Measurements from ENCODE around the gene BHLHA15. TPM values are rescaled to one million over a fixed set of nuclear protein-coding genes. Genes with fewer than 3 reads are reported as not detected.

The BHLHA15 gene
- total and polyA plus RNA-seq, 2 donors (not counting 1 experiment from before 2014, with no cell fraction given) = 0.33 TPM; not detected in 1

DNA sequence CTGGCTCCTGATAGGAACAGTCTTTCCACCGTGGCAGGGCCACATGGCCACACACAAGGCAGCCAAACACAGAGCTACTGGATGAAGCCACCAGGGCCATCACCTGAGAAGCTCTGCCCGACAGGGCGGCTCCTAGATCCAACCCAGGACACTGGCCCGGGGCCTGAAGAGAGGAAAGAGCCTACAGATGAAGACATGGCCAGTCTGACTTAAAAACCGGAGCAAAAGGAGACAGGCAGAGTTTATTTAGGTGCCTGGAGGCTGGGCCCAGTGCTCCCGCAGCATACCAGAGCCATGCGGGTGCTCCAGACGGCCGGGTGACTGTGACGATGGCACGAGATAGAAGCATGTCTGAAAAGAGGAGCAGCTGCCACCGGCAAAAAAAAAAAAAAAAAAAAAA is 36.9 kb downstream of the BHLHA15 start:
- no peak overlapping the region for H3K4me2 ChIP-seq (ENCODE audit: extremely low read depth, insufficient read depth, low read length)

GRCh38 chr7:98249106-98249505 is 37.9 kb downstream of the BHLHA15 start:
- no peak overlapping the region for H3K4me3 ChIP-seq (replicated peaks in 1 of 4; ENCODE audit: control extremely low read depth in 1 of 4, insufficient read depth in 1 of 4, low read depth in 3 of 4, low read length in 4 of 4)
- no peak overlapping the region for H3K27ac ChIP-seq (ENCODE audit: insufficient read depth, low read length)
- H3K27me3 ChIP-seq (ENCODE audit: control insufficient read depth, insufficient read depth, low read length) = no peaks in the 10 kb centered on the region
- no peak overlapping the region for H3K4me2 ChIP-seq (ENCODE audit: extremely low read depth, insufficient read depth, low read length)
- H3K9me3 ChIP-seq (ENCODE audit: control insufficient read depth, insufficient read depth, low read depth, low read length) = no peaks in the 10 kb centered on the region
- H3K4me1 ChIP-seq (ENCODE audit: control insufficient read depth, extremely low read depth, insufficient read depth, low read length) = peaks cover 8% of the 10 kb centered on the region
- TF ChIP-seq EZH2 (IDR thresholded peaks at IDR 0.05; ENCODE audit: low read length, missing control alignments) = no peak
- TF ChIP-seq CTCF (conservative IDR thresholded peaks at IDR 0.05 in 1 of 2, IDR thresholded peaks at IDR 0.05 in 1 of 2; ENCODE audit: low read depth in 1 of 2, low read length in 2 of 2) = no peak
- no peak overlapping the region for H3K9ac ChIP-seq (ENCODE audit: insufficient read depth, low read length)
- H2AFZ ChIP-seq (ENCODE audit: low read length) = no peak overlapping the region
- DNase-seq (ENCODE audit: low read depth in 2 of 2) = no peak
- H4K20me1 ChIP-seq (ENCODE audit: control insufficient read depth, extremely low read depth, insufficient read depth, low read length) = no peaks in the 10 kb centered on the region
- H3K79me2 ChIP-seq (ENCODE audit: control insufficient read depth, insufficient read depth, low read length) = peaks cover 16% of the 10 kb centered on the region
- peaks cover 2% of the 10 kb centered on the region for H3K36me3 ChIP-seq (ENCODE audit: control insufficient read depth, insufficient read depth, low read length)

More for the DNA sequence above, 36.9 kb downstream of the BHLHA15 start:
- H3K9ac ChIP-seq (ENCODE audit: insufficient read depth, low read length) = no peak overlapping the region
- peaks cover 8% of the 10 kb centered on the region for H3K4me1 ChIP-seq (ENCODE audit: control insufficient read depth, extremely low read depth, insufficient read depth, low read length)
- no peaks in the 10 kb centered on the region for H3K9me3 ChIP-seq (ENCODE audit: control insufficient read depth, insufficient read depth, low read depth, low read length)
- H3K27ac ChIP-seq (ENCODE audit: insufficient read depth, low read length) = no peak overlapping the region
- TF ChIP-seq CTCF (conservative IDR thresholded peaks at IDR 0.05 in 1 of 2, IDR thresholded peaks at IDR 0.05 in 1 of 2; ENCODE audit: low read depth in 1 of 2, low read length in 2 of 2) (no peak), EZH2 (IDR thresholded peaks at IDR 0.05; ENCODE audit: low read length, missing control alignments) (no peak)
- H3K4me3 ChIP-seq (replicated peaks in 1 of 4; ENCODE audit: control extremely low read depth in 1 of 4, insufficient read depth in 1 of 4, low read depth in 3 of 4, low read length in 4 of 4) = no peak overlapping the region
- H3K79me2 ChIP-seq (ENCODE audit: control insufficient read depth, insufficient read depth, low read length) = peaks cover 13% of the 10 kb centered on the region
- no peaks in the 10 kb centered on the region for H3K27me3 ChIP-seq (ENCODE audit: control insufficient read depth, insufficient read depth, low read length)
- peaks cover 2% of the 10 kb centered on the region for H3K36me3 ChIP-seq (ENCODE audit: control insufficient read depth, insufficient read depth, low read length)
- no peak for DNase-seq (ENCODE audit: low read depth in 2 of 2)
- no peaks in the 10 kb centered on the region for H4K20me1 ChIP-seq (ENCODE audit: control insufficient read depth, extremely low read depth, insufficient read depth, low read length)
- H2AFZ ChIP-seq (ENCODE audit: low read length) = no peak overlapping the region

DNA sequence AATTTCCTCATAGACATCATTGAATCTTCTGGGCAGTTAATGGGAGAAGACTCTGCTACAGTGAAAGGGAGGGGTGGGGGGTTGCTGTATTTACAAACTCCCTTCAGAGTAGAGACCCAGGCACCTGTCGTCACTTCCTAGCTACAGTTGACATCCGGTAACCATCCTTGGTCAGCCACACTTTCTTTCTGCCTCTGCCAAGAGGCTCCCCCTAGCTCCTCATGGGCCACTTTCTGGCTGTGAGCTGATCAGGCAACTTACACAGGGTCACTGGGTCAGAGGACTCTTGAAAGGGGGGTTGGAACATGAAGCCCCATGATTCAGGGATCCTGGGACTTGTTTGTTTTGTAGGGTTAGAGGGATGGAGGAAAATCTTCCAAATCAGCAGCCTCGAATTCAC is 39.5 kb downstream of the BHLHA15 start:
- no peak for TF ChIP-seq EZH2 (IDR thresholded peaks at IDR 0.05; ENCODE audit: low read length, missing control alignments)
- TF ChIP-seq CTCF (conservative IDR thresholded peaks at IDR 0.05 in 1 of 2, IDR thresholded peaks at IDR 0.05 in 1 of 2; ENCODE audit: low read depth in 1 of 2, low read length in 2 of 2) = no peak
- H3K9ac ChIP-seq (ENCODE audit: insufficient read depth, low read length) = no peak overlapping the region
- no peak for DNase-seq (ENCODE audit: low read depth in 2 of 2)
- H3K36me3 ChIP-seq (ENCODE audit: control insufficient read depth, insufficient read depth, low read length) = peaks cover 2% of the 10 kb centered on the region
- no peaks in the 10 kb centered on the region for H4K20me1 ChIP-seq (ENCODE audit: control insufficient read depth, extremely low read depth, insufficient read depth, low read length)
- H3K4me3 ChIP-seq (replicated peaks in 1 of 4; ENCODE audit: control extremely low read depth in 1 of 4, insufficient read depth in 1 of 4, low read depth in 3 of 4, low read length in 4 of 4) = peak overlapping the region; percentile 74 to 96 (median 90)
- H3K4me2 ChIP-seq (ENCODE audit: extremely low read depth, insufficient read depth, low read length) = peak overlapping the region; percentile 92
- H3K4me1 ChIP-seq (ENCODE audit: control insufficient read depth, extremely low read depth, insufficient read depth, low read length) = peaks cover 8% of the 10 kb centered on the region
- no peaks in the 10 kb centered on the region for H3K27me3 ChIP-seq (ENCODE audit: control insufficient read depth, insufficient read depth, low read length)
- no peaks in the 10 kb centered on the region for H3K9me3 ChIP-seq (ENCODE audit: control insufficient read depth, insufficient read depth, low read depth, low read length)
- H2AFZ ChIP-seq (ENCODE audit: low read length) = no peak overlapping the region
- H3K79me2 ChIP-seq (ENCODE audit: control insufficient read depth, insufficient read depth, low read length) = peaks cover 16% of the 10 kb centered on the region
- H3K27ac ChIP-seq (ENCODE audit: insufficient read depth, low read length) = no peak overlapping the region
